HG02938 (cell line): ENCODE measurements around the gene FIBCD1.

ENCODE experiments used
- ATAC-seq: cut with Tn5 transposase; IDR thresholded peaks from one replicate; pipeline ENCODE4 v1.9.1; 2021; ENCODE audit warnings: mild to moderate bottlenecking, moderate library complexity; ENCODE audit not compliant: unreplicated experiment

The FIBCD1 gene

GRCh38 chr9:130937146-130938076 is 1.6 kb downstream of the FIBCD1 start:
- no peak for ATAC-seq

GRCh38 chr9:130936285-130937117 is 2.5 kb downstream of the FIBCD1 start:
- ATAC-seq: no peak

- ATAC-seq: no peak
Measured at GRCh38 chr9:130935648-130936271, 3.3 kb downstream of the FIBCD1 start.

GRCh38 chr9:130934702-130935647 is 4.1 kb downstream of the FIBCD1 start:
- ATAC-seq: no peak

- no peak for ATAC-seq
Measured at GRCh38 chr9:130934246-130934645, 4.8 kb downstream of the FIBCD1 start.

GRCh38 chr9:130933114-130934046 is 5.7 kb downstream of the FIBCD1 start:
- no peak for ATAC-seq

GRCh38 chr9:130932255-130933079 is 6.6 kb downstream of the FIBCD1 start:
- no peak for ATAC-seq

- ATAC-seq: no peak
Measured at GRCh38 chr9:130931508-130932254, 7.4 kb downstream of the FIBCD1 start.

GRCh38 chr9:130930804-130931349 is 8.2 kb downstream of the FIBCD1 start:
- ATAC-seq: no peak

GRCh38 chr9:130930132-130930803 is 8.8 kb downstream of the FIBCD1 start:
- no peak for ATAC-seq

- ATAC-seq: no peak
Measured at GRCh38 chr9:130929571-130930038, 9.4 kb downstream of the FIBCD1 start.

- no peak for ATAC-seq
Measured at GRCh38 chr9:130927995-130928900, 10.8 kb downstream of the FIBCD1 start.

GRCh38 chr9:130927338-130927737 is 11.7 kb downstream of the FIBCD1 start:
- ATAC-seq: no peak

GRCh38 chr9:130925050-130925678 is 13.9 kb downstream of the FIBCD1 start:
- no peak for ATAC-seq

- ATAC-seq: no peak
Measured at GRCh38 chr9:130924448-130924788, 14.6 kb downstream of the FIBCD1 start.
